ENCODE results near the gene CRAT.

GRCh38 chr9:129148463-129149204 is 38.0 kb upstream of the CRAT start:
- TF ChIP-seq CTCF (IDR thresholded peaks at IDR 0.05) (no peak), POLR2A (IDR thresholded peaks at IDR 0.05) (no peak)

Data from Peyer's patch (tissue), 4 donors.